Activated CD4-positive, alpha-beta T cell treated with anti-CD3 and anti-CD28 coated beads for 1 hour (primary cell): Measurements from ENCODE around the gene HUS1B.
"Not testable (repeated sequence)": the region's sequence is repeated elsewhere in the genome, so short reads cannot be mapped to it uniquely, and the experiment has no call there.

Experiments
- DNase-seq: peaks from one replicate; pipeline ENCODE4 v3.0.0-alpha.2; 2020

Gene HUS1B

GRCh38 chr6:678520-678919, 21.6 kb upstream of the HUS1B start:
- DNase-seq: no peak

GRCh38 chr6:677919-678318, 21.0 kb upstream of the HUS1B start:
- DNase-seq: no peak

- DNase-seq: no peak
Observed at GRCh38 chr6:674956-675355, 18.1 kb upstream of the HUS1B start.

GRCh38 chr6:674406-674805, 17.5 kb upstream of the HUS1B start:
- no peak for DNase-seq

GRCh38 chr6:667253-667927, 10.5 kb upstream of the HUS1B start:
- no peak for DNase-seq

- no peak for DNase-seq
Observed at GRCh38 chr6:665403-666267, 8.7 kb upstream of the HUS1B start.

- DNase-seq: not testable (repeated sequence)
Observed at GRCh38 chr6:663788-664187, 6.9 kb upstream of the HUS1B start.

- DNase-seq: no peak
Observed at GRCh38 chr6:659716-660581, 3.0 kb upstream of the HUS1B start.

- DNase-seq: no peak
Observed at GRCh38 chr6:658244-658643, 1.3 kb upstream of the HUS1B start.

- DNase-seq: no peak
Observed at GRCh38 chr6:657743-658142, 843 bp upstream of the HUS1B start.

- DNase-seq: no peak
Observed at GRCh38 chr6:654136-654535, 2.8 kb downstream of the HUS1B start.

GRCh38 chr6:652865-653264, 4.0 kb downstream of the HUS1B start:
- no peak for DNase-seq

- no peak for DNase-seq
Observed at GRCh38 chr6:650098-650497, 6.8 kb downstream of the HUS1B start.

GRCh38 chr6:642805-643204, 14.1 kb downstream of the HUS1B start:
- DNase-seq: no peak

- no peak for DNase-seq
Observed at GRCh38 chr6:641225-641985, 15.5 kb downstream of the HUS1B start.

GRCh38 chr6:636488-636887, 20.4 kb downstream of the HUS1B start:
- no peak for DNase-seq

- DNase-seq: no peak
Observed at GRCh38 chr6:635233-635632, 21.7 kb downstream of the HUS1B start.

- DNase-seq: no peak
Observed at GRCh38 chr6:633611-634010, 23.3 kb downstream of the HUS1B start.

- no peak for DNase-seq
Observed at GRCh38 chr6:628766-629165, 28.1 kb downstream of the HUS1B start.

GRCh38 chr6:626236-626635, 30.7 kb downstream of the HUS1B start:
- no peak for DNase-seq

- no peak for DNase-seq
Observed at GRCh38 chr6:624979-625378, 31.9 kb downstream of the HUS1B start.

- DNase-seq: no peak
Observed at GRCh38 chr6:622462-622861, 34.4 kb downstream of the HUS1B start.

- no peak for DNase-seq
Observed at GRCh38 chr6:621931-622330, 35.0 kb downstream of the HUS1B start.
